Measurements from ENCODE around the gene HPD. TPM values are rescaled to one million over a fixed set of nuclear protein-coding genes. Genes with fewer than 3 reads are reported as not detected.

HPD gene
- polyA plus RNA-seq, 1 of the 3 experiments (the other 2 are of a cell fraction) = 1.9 TPM

- Histone ChIP-seq H3K9me2 (no peaks in the 10 kb centered on the region), H4K20me1 (ENCODE audit: insufficient read depth) (no peaks in the 10 kb centered on the region), H3F3A (replicated peaks; ENCODE audit: insufficient read depth) (peaks cover 14% of the 10 kb centered on the region), H3K36me3 (replicated peaks in 1 of 2; ENCODE audit: control insufficient read depth in 1 of 2, insufficient read depth in 2 of 2, low read length in 1 of 2) (no peaks in the 10 kb centered on the region), H3K4me3 (ENCODE audit: low read depth in 2 of 2, low read length in 1 of 2) (no peak overlapping the region), H3K4me1 (ENCODE audit: control insufficient read depth in 1 of 2, insufficient read depth in 2 of 2, low read depth in 1 of 2, low read length in 1 of 2) (peaks cover 2 to 6% of the 10 kb centered on the region in 2 experiments; a peak in 2 of 4 replicates), H3K9ac (no peak overlapping the region), H3K4me2 (no peak overlapping the region), H3K9me3 (no peaks in the 10 kb centered on the region), H3K27ac (ENCODE audit: low read depth in 2 of 2, low read length in 1 of 2) (no peak overlapping the region), H3K27me3 (ENCODE audit: insufficient read depth) (no peaks in the 10 kb centered on the region), H2AFZ (ENCODE audit: low read depth) (no peak overlapping the region), H3K79me2 (ENCODE audit: insufficient read depth) (no peaks in the 10 kb centered on the region)
- 63% methylated on average over 4 of the region's 4 CpGs for WGBS (ENCODE audit: low lambda C conversion rate)
- ChIA-PET POLR2A (no interaction called here), CTCF (no interaction called here)
- TF ChIP-seq, protein P1, sequence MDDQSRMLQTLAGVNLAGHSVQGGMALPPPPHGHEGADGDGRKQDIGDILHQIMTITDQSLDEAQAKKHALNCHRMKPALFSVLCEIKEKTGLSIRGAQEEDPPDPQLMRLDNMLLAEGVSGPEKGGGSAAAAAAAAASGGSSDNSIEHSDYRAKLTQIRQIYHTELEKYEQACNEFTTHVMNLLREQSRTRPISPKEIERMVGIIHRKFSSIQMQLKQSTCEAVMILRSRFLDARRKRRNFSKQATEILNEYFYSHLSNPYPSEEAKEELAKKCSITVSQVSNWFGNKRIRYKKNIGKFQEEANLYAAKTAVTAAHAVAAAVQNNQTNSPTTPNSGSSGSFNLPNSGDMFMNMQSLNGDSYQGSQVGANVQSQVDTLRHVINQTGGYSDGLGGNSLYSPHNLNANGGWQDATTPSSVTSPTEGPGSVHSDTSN (IDR thresholded peaks at IDR 0.05) = no peak
- TF ChIP-seq EP300 (IDR thresholded peaks at IDR 0.05; ENCODE audit: borderline replicate concordance in 1 of 2, low read depth in 1 of 2, low read length in 1 of 2) = no peak
- no peak for TF ChIP-seq TEAD4 (IDR thresholded peaks at IDR 0.05; ENCODE audit: borderline replicate concordance, insufficient read depth)
- no peak for TF ChIP-seq EZH2phosphoT487 (IDR thresholded peaks at IDR 0.05; ENCODE audit: borderline replicate concordance, low read depth)
- no peak for TF ChIP-seq GATA2 (CRISPR knock-in tag; IDR thresholded peaks at IDR 0.05)
- TF ChIP-seq, protein P2, sequence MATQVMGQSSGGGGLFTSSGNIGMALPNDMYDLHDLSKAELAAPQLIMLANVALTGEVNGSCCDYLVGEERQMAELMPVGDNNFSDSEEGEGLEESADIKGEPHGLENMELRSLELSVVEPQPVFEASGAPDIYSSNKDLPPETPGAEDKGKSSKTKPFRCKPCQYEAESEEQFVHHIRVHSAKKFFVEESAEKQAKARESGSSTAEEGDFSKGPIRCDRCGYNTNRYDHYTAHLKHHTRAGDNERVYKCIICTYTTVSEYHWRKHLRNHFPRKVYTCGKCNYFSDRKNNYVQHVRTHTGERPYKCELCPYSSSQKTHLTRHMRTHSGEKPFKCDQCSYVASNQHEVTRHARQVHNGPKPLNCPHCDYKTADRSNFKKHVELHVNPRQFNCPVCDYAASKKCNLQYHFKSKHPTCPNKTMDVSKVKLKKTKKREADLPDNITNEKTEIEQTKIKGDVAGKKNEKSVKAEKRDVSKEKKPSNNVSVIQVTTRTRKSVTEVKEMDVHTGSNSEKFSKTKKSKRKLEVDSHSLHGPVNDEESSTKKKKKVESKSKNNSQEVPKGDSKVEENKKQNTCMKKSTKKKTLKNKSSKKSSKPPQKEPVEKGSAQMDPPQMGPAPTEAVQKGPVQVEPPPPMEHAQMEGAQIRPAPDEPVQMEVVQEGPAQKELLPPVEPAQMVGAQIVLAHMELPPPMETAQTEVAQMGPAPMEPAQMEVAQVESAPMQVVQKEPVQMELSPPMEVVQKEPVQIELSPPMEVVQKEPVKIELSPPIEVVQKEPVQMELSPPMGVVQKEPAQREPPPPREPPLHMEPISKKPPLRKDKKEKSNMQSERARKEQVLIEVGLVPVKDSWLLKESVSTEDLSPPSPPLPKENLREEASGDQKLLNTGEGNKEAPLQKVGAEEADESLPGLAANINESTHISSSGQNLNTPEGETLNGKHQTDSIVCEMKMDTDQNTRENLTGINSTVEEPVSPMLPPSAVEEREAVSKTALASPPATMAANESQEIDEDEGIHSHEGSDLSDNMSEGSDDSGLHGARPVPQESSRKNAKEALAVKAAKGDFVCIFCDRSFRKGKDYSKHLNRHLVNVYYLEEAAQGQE (IDR thresholded peaks at IDR 0.05; ENCODE audit: low read depth, low read length) = no peak
- TF ChIP-seq, protein P3, sequence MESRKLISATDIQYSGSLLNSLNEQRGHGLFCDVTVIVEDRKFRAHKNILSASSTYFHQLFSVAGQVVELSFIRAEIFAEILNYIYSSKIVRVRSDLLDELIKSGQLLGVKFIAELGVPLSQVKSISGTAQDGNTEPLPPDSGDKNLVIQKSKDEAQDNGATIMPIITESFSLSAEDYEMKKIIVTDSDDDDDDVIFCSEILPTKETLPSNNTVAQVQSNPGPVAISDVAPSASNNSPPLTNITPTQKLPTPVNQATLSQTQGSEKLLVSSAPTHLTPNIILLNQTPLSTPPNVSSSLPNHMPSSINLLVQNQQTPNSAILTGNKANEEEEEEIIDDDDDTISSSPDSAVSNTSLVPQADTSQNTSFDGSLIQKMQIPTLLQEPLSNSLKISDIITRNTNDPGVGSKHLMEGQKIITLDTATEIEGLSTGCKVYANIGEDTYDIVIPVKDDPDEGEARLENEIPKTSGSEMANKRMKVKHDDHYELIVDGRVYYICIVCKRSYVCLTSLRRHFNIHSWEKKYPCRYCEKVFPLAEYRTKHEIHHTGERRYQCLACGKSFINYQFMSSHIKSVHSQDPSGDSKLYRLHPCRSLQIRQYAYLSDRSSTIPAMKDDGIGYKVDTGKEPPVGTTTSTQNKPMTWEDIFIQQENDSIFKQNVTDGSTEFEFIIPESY (IDR thresholded peaks at IDR 0.05; ENCODE audit: borderline replicate concordance, low read depth) = no peak
- TF ChIP-seq JUND (IDR thresholded peaks at IDR 0.05) = no peak
- TF ChIP-seq FOXM1 (IDR thresholded peaks at IDR 0.05; ENCODE audit: low read depth) = no peak
- TF ChIP-seq, protein P4, sequence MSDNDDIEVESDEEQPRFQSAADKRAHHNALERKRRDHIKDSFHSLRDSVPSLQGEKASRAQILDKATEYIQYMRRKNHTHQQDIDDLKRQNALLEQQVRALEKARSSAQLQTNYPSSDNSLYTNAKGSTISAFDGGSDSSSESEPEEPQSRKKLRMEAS (IDR thresholded peaks at IDR 0.05; ENCODE audit: low read depth) = no peak
- no peak for TF ChIP-seq CTCF (IDR thresholded peaks at IDR 0.05)
- TF ChIP-seq RCOR1 (IDR thresholded peaks at IDR 0.05; ENCODE audit: low read length) = no peak
- no peak for TF ChIP-seq NFIC (IDR thresholded peaks at IDR 0.05; ENCODE audit: borderline replicate concordance)
- TF ChIP-seq RAD21 (IDR thresholded peaks at IDR 0.05; ENCODE audit: low read length) = no peak
- TF ChIP-seq FOSL2 (IDR thresholded peaks at IDR 0.05; ENCODE audit: borderline replicate concordance, low read depth) = no peak
- TF ChIP-seq GABPA (IDR thresholded peaks at IDR 0.05; ENCODE audit: low read depth) = no peak
- TF ChIP-seq TAF1 (IDR thresholded peaks at IDR 0.05; ENCODE audit: borderline replicate concordance, low read depth, low read length) = no peak
- no peak for TF ChIP-seq YY1 (IDR thresholded peaks at IDR 0.05; ENCODE audit: low read depth)
- DNase-seq = no peak
Observed at GRCh38 chr12:121866331-121866730, 7.7 kb upstream of the HPD start.
